Stimulated activated CD4-positive, alpha-beta T cell treated with anti-CD3 and anti-CD28 coated beads, Interleukin-15, amount 100 ng/mL, for 24 hours (primary cell): ENCODE data around the gene CD93.

Source experiments
- DNase-seq: peaks from one replicate; pipeline ENCODE4 v3.0.0-alpha.2; 2020

The CD93 gene

DNA sequence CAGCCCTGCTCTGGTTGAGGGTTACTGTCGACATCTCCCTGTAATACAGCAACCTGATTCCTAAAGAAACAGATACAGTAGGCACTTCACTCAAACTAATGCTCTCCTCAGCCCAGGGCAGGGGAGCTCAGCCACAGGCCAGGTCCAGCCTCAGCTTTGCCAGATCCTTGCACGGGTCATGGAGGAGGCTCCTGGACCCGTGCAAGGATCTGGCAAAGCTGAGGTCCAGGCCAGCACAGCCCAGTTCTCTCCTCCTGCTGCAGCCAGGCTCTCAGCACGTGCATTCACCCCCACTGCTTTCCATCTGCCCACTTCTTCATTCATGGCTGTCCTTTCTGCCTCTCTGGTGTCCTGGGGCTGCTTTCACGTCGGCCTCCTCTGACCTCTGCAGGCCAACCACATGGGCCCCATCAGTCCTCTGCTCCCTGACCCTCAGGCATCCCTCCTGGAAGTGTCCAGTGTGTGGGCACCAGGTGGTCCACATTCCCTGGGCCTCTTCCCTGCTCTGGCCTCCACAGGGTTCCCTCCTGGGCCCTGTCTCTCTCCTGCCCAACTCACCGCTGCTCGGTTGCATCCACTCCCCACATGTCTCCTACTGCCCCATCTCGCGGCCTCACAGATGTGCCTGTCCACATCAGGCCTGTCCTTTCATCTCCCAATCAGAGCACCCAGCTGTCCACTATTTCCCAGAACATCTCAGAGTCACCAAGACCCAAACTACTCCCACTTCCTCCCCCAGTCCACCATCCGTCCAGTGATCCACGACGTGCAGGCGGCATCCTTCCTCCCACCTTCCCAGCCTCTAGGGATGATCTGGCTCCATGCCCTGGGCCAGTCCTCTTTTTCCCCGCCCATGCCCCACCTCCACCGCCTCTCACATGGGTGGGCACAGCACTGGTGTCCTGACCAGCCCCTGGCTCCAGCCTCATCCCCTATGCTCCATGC, 11.8 kb upstream of the CD93 start:
- DNase-seq = no peak

DNA sequence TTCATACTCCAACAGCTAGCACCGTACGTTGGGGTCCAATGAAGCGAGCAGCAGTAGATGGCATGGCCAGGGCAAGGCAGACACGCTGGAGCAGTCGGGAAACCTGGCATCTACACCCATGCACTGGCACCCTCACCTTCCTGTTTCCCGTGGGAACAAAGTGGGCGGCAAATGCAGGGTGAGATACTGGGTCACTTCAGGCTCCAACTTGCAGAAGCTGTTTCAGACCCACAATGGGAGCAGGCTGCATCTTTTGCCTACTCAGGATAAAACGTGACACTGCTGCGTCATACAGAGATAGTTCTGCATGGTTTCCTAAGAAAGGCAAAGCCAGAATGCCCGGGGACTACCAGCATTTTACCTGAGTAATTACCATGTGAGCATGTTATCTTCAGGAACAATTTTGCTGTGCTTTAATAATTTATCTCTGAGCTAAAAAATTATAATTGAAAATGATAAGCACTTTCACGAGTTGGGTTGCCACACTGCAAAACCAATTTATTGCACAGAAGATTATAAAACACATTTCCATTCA, 10.9 kb upstream of the CD93 start:
- no peak for DNase-seq

DNA sequence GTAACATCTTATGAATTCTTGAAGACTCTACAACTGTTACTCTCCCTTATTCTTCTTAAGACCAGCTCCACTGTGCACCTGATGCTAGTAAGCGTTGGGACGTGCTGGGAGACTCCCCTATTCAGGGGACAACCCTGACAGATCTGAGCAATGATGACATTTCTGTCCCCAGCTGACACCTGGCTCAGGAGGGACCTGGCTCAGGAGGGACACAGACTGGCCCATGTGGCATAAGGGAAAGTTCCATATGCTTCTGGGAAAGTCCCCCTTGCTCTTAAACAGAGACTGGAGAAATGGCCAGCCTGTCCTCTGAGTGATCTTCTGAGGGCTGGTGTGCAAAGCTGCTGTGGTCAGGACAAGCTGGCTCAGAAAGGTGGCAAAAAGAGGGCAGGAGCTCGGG, 10.0 kb upstream of the CD93 start:
- no peak for DNase-seq

DNA sequence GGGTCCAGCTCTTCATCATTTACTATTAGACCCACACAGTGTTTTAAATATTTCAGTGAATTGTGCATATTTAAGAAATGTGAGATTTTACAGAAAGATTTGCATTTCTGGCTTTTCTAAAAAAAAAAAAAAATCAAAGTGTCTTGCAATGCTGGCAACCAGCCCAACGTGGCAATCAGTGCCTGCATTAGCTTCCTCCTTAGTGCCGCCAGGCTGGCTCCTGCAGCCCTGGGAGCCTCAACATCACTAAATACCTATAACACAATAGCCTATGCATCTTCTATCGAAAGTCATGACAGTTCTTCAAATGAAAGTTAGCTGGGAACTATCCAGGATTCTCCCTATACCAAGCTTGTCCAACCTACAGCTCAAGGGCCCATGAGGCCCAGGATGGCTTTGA, 9.4 kb upstream of the CD93 start:
- no peak for DNase-seq

DNA sequence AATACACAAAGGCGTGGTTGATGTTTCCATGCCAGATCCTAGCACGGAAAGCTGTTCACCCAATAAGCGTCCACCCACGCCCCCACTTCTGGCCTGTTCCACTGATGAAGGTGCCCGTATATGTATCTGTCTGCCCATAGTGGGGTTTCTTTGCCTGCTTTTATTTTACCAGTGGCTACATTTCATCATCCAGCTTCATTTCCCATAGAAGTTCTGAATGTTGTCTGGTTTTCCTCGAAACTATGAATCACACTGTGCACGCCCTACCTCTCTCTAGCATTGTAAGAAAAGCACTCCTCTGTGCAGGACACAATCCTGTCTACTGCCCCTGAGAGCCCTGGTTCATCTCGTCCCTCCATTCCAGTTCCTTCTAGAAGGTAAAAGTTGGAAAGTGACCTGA, 8.8 kb upstream of the CD93 start:
- DNase-seq = no peak

DNA sequence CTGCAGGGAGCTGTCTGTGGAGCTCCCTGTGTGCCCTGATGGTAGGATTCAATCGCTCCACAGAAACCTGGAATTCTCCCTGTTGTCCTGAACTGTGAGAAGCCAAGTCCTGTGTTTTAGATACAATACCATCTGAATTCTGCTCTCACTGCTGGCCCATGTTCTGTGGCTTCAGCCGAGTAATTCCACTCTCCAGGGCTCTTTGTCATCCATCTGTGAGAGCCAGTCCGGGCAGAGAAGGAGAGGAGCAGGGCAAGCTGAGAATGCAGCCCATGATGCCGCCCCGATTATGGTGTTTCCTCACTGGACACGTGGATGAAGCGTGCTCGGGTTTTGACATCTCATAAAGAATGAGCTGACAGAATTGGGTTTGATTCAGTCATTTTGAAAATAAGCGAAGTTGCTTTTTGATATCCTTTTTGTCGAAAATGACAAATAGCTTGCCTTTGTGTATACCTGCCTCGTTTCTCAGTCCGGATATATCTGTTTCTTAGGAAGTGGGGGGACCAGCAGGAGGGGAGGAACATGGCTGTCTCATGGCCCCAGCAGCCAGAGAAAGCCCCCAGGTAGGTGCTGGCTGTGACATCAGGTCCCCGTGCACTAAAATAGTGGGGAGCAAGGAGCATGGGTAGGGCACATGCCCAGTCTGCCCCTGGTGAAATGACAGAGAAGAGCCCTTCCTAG, 8.2 kb upstream of the CD93 start:
- DNase-seq = no peak

DNA sequence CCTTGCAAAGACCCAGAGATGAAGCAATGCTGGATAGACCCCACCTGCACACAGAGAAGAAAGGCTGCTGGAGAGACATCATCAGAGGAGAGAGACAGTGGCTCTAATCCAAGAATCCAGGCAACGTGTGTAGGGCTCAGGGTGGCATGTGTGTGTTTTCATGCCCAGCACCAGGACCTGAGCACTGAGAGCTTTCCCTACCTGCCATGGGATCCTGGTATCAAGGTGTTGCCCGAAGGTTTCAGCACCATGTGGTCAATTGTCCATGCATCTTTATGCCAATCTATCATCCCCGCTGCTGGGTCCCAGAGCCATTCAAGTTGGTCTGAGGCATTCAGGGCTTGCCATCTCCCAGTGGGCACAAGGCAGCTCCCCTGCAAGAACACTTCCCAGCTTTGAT, 7.5 kb upstream of the CD93 start:
- DNase-seq = no peak

DNA sequence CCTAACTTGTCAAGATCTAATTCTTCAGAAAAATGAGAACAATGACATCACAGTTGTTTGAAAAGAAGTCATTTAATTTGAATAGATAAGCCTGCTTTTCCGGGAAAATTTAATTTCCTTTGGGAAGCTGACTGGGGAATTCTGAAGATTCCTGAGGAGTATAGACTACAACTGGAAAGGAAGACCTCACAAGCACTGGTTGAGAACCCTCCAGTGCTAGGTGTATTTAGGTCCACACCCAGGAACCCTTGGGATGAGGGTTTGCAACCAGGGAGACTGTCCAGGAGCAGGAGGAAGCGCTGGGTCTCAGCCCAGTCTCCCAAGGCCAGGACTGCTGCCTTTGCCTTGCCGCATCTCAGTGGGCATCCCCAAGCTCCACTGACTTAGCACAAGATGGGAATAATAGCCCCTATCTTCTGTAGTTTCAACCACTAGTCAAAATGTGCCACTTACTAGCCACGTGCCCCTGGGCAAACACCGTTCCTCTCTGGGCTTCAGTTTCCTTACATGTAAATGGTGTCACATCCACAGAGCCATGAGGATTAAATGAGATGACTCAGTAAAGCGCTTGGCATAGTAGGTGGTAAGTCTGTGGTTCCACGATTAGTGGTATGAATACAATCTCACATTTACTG, 6.9 kb upstream of the CD93 start:
- DNase-seq = no peak

DNA sequence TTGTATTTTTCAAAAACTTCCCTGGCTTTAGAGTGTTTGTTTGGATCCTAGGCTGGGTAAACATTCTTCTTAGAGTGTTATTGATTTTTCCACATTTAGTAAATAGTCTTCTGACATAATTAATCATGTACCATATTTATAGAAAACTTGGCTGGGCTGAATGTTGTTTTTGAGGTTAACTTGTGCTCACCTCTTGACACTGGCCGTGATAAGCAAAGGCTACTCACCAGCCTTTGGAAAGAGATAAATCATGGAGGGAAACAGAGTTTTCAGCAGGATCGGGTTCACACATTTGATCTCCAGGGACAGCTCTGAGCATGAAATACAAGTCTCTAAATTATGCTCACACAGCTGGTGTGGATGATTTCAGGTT, 6.2 kb upstream of the CD93 start:
- no peak for DNase-seq

DNA sequence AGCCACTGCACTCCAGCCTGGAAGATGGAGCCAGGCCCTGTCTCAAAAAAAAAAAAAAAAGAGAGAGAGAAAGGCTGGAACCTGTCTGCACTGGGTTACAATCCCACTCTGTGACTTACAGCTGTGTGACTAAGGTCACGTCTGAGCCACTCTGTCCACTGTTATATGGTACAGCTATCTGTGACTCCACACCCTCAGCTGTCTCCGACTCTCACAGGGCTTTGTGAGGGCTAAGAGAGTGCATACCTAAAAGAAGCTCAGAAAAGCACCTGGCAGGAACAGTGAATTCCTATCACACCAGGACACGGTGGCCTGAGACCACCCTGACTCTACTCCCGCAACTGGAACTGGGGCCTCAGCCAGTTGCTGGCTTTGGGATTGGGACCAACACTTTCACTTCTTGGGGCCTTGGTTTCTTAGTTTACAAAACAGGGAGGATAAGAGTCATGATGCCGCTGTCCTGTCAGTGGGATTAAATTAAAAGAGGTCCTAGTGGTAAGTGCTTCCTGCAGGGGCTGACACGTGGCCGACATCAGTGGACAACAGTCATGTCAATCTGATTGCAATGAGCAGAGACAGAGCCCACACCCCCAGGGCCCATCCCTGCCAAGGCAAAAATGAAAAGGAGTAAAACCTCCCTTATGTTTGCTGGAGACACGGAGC, 5.7 kb upstream of the CD93 start:
- DNase-seq = no peak

DNA sequence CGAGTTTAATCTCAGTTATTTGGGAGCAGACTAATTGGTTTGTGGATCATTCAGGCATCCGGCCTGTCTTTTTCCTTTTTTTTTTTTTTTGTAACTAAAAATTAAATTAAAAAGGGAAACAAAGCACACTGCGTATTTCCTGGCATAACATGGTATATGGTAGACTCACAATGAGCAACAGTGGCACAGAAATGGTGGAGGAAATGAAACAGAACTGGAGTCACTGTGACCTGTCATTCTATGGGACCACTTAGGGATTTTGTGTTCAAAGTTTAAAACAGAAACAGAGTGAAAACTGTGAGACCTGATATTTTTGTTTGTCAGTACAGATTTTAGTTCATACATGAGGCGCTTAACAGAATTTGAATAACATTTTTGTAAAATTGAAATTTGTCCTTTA, 4.8 kb upstream of the CD93 start:
- DNase-seq = no peak

DNA sequence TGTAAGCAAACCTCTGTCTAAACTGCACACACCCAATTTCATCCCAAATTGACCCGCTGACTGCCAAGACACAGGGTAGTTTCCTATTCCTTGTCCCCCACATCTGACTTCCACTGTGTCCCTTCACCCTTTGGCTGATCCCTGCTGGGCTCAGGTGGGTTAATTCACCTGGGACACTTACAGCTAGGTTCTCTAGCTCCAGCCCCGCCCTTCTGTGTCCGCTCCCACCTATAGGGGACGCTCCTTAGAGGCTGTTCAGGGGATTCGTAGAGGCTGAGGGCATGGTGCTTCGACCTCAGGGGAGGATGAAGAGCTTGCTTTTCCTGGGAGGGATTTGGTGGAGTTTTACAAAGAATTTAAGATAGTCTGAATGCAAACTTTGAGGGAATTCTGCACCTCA, 4.0 kb upstream of the CD93 start:
- DNase-seq = no peak

DNA sequence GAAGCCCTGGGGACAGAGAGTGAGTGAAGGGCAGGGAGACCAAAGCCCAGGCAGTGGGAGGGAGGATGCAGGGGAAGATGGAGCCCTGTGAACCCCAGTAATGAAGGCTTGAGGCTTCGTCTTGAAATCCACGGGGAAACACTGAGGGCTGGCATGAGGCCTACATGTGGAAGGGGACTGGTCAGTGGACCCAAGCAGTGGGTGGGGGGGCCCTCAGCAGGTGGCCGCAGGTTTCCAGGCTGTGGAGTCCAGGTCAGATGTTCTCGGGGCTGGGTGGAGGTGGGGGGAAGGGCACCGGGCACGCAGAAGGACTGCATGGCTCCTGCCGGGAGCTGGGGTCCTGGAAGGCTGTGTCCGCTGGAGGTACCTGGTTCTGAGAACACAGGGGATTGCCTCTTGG, 2.7 kb upstream of the CD93 start:
- no peak for DNase-seq

DNA sequence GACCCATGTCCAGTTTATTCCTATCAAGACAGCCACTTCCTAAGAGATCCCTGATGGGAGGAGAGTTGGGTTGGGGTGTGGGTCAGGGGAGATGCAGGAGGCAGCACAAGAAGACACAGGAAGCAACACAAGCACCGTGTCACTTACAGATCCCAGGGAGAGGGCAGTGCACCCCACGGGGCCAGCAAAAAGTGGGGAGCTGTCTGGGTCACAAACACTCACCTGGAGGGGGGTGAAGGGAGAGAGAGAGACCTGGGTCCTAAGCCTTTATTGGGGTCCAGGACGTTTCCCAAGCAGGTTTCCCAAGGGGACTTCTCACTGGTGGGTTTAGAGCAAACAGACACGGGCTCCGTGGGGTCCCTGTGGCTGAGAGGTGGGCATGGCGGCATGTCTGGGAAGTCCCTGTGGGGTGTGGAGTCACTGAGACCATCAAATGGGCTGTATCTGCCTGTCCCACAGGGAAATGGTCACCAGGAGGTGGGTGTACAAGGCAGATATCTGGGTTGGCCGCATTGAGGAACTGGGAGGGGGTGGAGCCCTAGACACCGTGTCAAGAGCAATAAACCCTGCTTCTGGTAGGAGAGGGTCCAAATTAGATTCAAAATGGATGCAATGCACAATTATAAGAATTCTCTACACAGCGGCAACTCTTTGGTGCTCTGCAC, 1.6 kb upstream of the CD93 start:
- DNase-seq = no peak

DNA sequence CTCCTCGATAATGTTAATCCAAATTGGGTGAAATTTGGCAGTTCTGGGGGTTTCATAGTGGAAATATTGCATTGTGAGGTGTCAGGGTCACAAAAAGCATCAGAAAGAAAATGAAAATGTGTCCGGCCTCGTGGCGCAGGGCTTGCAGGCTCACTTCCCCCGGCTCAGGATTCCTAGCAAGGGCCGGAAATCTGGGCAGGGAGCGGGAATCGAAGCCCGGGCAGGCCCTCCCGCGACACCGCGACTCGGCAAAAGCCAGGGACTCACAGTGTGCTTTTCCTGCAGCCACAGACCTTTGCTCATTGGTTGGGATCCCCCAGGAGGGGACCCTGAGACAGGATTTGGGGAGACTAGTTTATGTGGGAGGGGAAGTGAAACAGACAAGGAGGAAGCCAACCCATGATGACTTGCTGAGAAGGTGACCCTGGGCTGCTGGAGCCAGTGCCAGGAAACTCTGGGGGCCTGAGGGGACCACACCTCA, 847 bp upstream of the CD93 start:
- DNase-seq = no peak

DNA sequence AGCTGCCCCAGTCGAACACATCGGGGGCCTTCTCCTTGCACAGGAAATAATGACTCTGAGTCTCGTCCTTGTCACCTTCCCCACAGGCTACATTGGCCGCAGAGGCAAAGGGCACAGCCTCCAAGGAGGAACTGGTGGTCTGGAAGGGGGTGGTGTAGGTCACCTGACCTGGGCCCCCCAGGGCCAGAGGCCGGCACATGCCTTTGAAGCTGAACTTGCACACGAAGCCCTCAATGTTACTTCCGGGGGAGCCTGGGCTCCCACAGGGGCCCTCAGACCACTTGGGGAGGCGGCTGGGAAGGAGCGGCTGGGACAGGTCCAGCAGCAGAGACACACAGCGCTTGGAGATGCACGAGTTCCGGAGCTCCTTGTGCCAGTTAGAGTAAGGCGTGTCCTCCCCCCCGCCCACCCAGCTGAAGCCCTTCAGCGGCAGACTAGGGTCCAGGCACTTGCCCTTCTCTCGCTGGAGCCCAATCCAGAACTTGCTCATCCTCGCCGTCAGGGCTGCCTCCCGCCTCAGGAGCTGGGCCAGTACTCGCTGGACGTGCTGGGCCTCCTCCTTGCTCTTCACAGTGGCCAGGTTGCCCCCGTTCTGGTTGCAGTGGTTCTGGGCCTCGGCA, 578 bp downstream of the CD93 start:
- no peak for DNase-seq

DNA sequence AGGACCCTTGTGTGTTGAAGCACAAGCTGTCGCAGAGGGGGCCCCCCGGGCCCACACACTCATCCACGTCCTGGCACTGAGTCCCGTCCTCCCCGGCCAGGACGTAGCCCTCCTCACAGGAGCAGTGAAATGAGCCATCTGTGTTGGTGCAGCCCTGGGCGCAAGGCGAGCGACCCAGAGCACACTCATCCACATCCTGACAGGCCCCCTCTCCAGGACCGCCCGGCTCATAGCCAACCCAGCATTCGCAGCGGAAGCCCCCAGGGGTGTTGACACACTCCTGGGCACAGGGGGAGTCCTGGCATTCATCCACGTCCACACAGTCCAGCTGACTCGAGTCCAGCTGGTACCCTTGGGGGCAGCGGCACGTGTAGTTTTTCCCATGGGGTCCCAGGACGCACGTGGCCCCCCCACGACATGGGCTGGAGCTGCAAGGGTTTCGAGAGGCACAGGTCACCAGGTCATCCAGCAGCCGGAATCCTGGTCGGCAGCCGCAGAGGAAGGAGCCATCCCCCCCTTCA, 1.2 kb downstream of the CD93 start:
- DNase-seq = no peak

DNA sequence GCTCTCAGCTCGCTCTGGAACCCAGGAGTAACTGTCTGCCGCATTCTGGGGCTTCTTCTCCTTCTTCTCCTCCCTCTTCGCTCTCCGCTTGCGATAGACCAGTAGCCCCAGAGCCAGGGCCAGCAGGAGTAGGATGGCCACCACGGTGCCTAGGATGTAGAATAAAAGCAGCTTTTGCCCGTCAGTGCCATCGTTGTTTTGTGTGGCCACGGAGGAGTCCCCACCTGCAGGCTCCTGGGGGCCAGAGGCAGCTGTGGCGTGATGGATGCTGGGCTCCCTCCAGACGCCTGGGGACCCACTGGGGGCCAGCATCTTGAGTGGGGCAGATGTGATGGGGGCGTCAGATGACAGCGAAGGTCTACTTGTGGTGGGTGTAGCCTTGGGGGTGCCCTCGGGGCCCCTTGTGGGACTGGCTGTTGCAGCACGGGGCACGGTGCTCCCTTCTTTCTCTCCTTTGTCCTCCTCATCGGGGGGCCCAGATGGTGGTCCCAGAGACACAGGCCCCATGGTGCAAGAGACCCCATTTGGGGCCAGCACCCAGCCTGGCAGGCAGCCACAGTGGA, 1.8 kb downstream of the CD93 start:
- DNase-seq = no peak

DNA sequence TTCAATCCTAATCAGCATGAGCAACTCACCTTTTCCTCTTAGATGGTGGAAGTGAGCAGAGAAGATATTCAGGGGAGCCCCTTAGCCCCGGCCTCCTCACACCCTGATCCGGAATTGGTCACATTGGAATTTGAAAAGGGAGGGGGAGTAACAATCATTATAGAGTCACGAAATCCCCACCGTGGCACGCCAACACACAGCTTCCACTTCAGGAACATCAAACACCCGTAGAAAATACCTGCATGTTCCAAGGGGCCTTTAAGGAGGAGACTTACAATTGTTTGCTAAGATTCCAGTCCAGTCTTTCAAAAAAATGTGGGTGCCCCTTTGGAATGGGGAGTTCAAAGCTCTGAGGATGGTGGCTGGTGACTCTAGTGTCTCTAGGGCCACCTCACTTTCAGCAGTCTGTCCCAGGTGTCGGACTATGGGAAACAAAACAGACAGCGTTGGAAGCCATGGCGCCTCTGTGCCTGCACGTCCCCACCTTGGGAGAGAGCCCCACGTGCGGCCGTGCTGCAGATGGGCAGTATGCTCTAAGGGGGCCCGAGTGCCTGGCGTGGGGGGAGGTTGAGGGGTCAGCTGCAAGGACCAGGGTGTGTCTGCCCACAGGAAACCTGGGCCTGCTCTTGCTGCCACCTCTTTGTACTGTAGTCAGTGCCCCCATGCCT, 2.4 kb downstream of the CD93 start:
- no peak for DNase-seq

DNA sequence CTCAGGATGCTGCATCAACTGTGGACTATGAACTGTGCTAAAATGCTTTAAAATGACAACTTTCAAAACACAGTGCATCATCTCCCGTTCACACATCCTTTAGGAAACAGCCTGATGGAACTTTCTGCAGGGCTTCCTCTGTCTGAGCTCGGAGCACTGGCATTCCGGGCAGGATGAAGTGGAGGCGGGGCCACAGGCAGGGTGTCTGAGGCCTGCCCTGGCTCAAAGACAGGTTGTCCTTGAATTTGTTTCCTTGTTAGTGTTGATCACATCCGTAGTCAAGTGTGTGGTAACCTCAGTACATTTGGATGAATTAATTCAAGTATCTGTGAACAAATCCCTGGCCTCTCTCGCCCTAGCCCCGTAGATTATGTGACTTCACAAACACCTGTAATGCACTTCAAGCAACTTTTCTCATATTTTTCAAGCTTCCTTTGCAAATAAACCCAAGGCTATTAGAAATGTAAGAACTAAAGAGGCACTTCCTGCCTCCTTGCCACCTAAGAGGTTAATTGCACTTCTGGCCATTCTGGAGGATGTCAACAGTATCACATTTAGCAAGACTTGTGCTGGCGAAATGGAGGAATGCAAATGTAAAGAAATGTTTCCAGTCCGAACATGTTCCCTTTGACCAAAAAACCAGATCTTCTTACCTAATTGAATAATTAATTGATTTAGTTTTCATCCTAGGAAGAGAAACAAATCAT, 3.1 kb downstream of the CD93 start:
- no peak for DNase-seq
